ENCODE measurements around the gene RETREG1. TPM values are rescaled to one million over a fixed set of nuclear protein-coding genes. Genes with fewer than 3 reads are reported as not detected.

RETREG1 gene
- total RNA-seq, 4 donors from 2014 or later: 11.6 to 70.1 (median 19.4) TPM

DNA sequence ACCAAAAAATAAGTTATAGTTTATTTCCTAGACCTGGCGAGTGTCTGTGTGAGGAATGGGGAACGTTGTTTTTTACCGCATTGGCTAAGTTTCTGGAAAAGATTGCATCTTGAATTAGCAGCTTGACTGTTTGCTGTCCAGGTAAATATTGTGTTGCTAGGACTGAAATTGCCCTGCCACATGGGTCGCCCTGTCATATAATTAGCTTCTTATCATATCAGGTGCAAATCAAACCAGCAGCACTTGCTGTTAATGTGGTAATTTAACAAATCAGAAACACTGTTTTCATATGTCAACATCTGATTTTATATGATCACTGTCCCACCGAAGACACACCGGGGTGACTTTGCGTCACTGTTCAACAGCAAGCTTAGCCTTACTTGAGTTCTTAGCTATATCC lies 87.5 kb downstream of the RETREG1 start:
- H3K27ac ChIP-seq: peak overlapping the region in 2 of 4 donors; percentile 55 to 83
- no peaks in the 10 kb centered on the region for H3K36me3 ChIP-seq

GRCh38 chr5:16528382-16529110 lies 88.3 kb downstream of the RETREG1 start:
- peaks cover 0 to 11% (median 5%) of the 10 kb centered on the region in 4 donors for H3K4me1 ChIP-seq
- H3K36me3 ChIP-seq: no peaks in the 10 kb centered on the region
- H3K27ac ChIP-seq: peak overlapping the region in 1 of 4 donors; percentile 50
- DNase-seq: no peak
- H3K4me3 ChIP-seq: no peak overlapping the region
- TF ChIP-seq POLR2A (IDR thresholded peaks at IDR 0.05): no peak
- TF ChIP-seq, protein P1, sequence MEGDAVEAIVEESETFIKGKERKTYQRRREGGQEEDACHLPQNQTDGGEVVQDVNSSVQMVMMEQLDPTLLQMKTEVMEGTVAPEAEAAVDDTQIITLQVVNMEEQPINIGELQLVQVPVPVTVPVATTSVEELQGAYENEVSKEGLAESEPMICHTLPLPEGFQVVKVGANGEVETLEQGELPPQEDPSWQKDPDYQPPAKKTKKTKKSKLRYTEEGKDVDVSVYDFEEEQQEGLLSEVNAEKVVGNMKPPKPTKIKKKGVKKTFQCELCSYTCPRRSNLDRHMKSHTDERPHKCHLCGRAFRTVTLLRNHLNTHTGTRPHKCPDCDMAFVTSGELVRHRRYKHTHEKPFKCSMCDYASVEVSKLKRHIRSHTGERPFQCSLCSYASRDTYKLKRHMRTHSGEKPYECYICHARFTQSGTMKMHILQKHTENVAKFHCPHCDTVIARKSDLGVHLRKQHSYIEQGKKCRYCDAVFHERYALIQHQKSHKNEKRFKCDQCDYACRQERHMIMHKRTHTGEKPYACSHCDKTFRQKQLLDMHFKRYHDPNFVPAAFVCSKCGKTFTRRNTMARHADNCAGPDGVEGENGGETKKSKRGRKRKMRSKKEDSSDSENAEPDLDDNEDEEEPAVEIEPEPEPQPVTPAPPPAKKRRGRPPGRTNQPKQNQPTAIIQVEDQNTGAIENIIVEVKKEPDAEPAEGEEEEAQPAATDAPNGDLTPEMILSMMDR (IDR thresholded peaks at IDR 0.05): no peak
- no peaks in the 10 kb centered on the region for H3K27me3 ChIP-seq
- no peaks in the 10 kb centered on the region for H3K9me3 ChIP-seq

More for the DNA sequence above, 87.5 kb downstream of the RETREG1 start:
- no peaks in the 10 kb centered on the region for H3K9me3 ChIP-seq
- H3K4me3 ChIP-seq: no peak overlapping the region
- H3K27me3 ChIP-seq: no peaks in the 10 kb centered on the region
- peak in 2 of 3 donors; percentile 69 to 73 for DNase-seq
- H3K4me1 ChIP-seq: peaks cover 0 to 11% (median 5%) of the 10 kb centered on the region in 4 donors
- TF ChIP-seq POLR2A (IDR thresholded peaks at IDR 0.05): no peak
- TF ChIP-seq, protein P1 (IDR thresholded peaks at IDR 0.05): no peak

DNA sequence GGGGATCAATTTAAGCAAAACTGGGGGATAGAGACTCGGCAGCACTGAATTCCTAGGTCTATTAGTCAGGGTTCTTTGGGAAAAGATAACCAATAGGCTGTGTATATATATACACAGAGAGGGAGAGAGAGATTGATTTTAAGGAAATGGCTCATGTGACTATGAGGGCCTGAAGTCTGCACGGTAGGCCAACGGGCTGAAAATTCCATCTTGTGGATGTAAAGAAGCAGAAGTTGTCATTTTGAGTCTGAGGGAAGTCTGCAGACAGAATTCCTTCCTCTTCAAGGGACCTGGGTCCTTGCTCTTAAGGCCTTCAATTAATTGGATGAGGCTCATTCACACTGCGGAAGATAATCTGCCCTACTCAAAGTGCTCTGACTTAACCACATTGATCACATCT lies 91.1 kb downstream of the RETREG1 start:
- DNase-seq: no peak
- H3K4me3 ChIP-seq: no peak overlapping the region
- no peaks in the 10 kb centered on the region for H3K27me3 ChIP-seq
- TF ChIP-seq, protein P1 (IDR thresholded peaks at IDR 0.05): no peak
- no peak for TF ChIP-seq POLR2A (IDR thresholded peaks at IDR 0.05)
- no peaks in the 10 kb centered on the region for H3K9me3 ChIP-seq
- peaks cover 0 to 23% (median 5%) of the 10 kb centered on the region in 4 donors for H3K4me1 ChIP-seq
- no peaks in the 10 kb centered on the region for H3K36me3 ChIP-seq
- H3K27ac ChIP-seq: no peak overlapping the region

- H3K27me3 ChIP-seq: no peaks in the 10 kb centered on the region
- no peaks in the 10 kb centered on the region for H3K9me3 ChIP-seq
- no peaks in the 10 kb centered on the region for H3K36me3 ChIP-seq
- TF ChIP-seq, protein P1 (IDR thresholded peaks at IDR 0.05): no peak
- no peak for TF ChIP-seq POLR2A (IDR thresholded peaks at IDR 0.05)
- H3K27ac ChIP-seq: no peak overlapping the region
- H3K4me3 ChIP-seq: no peak overlapping the region
- no peak for DNase-seq
- peaks cover 0 to 26% (median 2%) of the 10 kb centered on the region in 4 donors for H3K4me1 ChIP-seq
Measured at GRCh38 chr5:16524286-16524685, 92.5 kb downstream of the RETREG1 start.

DNA sequence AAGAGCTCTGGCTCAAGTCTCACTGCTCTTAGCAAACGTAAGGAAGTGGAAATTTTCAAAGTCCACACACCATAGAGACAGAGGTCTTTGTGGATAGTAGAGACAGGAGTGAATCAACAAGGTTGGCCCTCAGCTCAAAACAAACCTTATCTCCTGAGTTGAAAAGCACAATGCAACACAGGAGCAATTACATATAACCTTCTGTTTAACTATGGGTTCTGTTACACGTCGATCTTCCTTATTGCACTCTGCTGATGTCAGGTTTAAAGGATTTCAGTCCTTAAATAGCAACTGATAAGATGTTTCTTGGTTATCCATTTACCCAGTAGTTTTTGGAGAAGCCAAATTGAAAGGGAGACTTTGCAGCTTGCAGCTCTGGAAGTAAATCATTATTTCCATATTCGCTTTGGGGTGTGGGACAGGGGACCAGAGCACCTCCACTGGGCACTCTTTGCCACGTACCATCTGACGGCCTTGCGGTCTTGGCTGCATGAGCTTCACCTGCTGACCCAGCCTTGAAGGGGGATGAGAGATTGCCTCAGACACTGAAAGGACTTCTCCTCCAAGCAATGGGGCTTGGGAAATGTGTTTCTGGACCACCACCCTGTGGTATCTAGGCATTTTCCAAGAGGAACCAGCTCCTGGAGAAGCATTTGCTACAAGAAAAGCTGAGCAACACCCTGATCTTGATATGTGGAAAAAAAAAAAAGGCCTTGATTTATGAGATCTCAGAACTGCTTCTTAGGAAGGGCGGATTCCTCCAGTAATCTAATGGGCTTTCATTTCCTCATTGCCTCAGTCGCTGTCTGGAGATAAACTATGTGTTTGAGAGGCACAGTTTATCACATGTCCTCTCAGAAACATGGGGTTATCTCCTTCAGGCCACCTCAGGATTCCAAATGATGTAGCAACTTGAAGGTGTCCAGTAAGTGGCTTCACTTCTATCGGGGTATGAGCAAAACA lies 95.0 kb downstream of the RETREG1 start:
- Histone ChIP-seq H3K9me3 (no peaks in the 10 kb centered on the region), H3K4me1 (peaks cover 0 to 26% (median 0%) of the 10 kb centered on the region in 4 donors), H3K36me3 (no peaks in the 10 kb centered on the region), H3K27ac (peak overlapping the region in 3 of 4 donors; percentile 72 to 93 (median 89)), H3K27me3 (no peaks in the 10 kb centered on the region), H3K4me3 (peak overlapping the region in 2 of 4 donors; percentile 26 to 43)
- TF ChIP-seq POLR2A (IDR thresholded peaks at IDR 0.05): peak in 1 of 2 donors; percentile 51
- TF ChIP-seq, protein P1 (IDR thresholded peaks at IDR 0.05): peak in 1 of 6 experiments; percentile 1
- DNase-seq: peak in 2 of 3 donors; percentile 57 to 67

Data from Peyer's patch (tissue), 4 donors.